NCI-H526 treated with DMSO at 0.1 percent for 48 hours (cell line): ENCODE data around the gene CCDC57.

Source experiments
- DNase-seq: peaks from one replicate; lab custom pipeline; 2025; lab: John Stamatoyannopoulos, UW

CCDC57 gene

DNA sequence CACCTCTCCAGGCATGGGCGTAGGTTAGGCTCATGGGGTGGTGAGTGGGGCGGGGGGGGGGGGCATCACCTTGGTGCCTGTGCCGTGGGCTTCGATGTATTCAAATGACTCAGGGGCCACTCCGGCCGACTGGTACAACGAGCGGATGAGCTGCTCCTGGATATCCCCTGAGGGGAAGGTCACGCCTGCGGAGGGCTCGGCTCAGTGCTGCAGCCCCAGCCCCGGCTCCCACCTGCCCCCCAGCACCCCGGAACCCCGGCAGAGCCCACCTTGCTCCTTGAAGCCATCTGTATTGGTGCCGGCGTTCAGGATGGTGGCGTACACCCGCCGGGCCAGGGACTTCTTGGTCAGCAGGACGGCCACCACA is 120.0 kb downstream of the CCDC57 start:
- no peak for DNase-seq

GRCh38 chr17:82092094-82092586 is 120.5 kb downstream of the CCDC57 start:
- DNase-seq, result no peak

- no peak for DNase-seq
Observed at GRCh38 chr17:82091264-82092066, 121.2 kb downstream of the CCDC57 start.

DNA sequence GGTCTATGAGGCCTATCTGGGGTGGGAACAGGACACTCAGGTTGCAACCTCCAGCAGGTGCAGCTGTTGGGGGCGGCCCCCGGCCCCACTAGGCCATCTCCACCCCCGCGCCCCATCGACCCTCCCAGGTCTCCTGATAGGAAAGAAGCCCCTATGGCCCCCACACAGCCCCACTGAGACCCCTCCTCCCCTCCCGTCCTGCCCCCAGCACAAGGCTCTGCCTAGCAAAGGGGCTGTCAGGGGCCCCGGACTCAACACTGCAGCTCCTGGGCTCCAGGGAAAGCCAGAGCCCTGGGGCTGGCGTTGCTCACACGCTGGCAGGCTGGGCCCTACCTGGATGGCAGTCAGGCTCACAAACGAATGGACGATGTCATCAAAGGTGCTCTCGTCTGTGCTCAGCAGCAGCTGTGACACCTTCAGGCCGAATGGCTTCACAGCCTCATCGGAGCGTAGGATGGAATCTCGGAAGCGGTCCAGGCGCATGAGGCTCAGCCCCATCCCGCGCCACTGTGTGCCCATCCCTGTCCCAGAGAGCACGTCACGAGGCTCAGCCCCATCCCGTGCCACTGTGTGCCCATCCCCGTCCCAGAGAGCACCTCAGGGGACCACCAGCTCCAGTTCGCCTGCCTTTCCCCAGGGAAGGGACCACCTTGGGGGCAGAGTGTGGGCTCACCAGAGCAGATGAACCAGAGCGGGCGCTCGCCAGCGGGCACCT is 121.9 kb downstream of the CCDC57 start:
- DNase-seq, result no peak

DNA sequence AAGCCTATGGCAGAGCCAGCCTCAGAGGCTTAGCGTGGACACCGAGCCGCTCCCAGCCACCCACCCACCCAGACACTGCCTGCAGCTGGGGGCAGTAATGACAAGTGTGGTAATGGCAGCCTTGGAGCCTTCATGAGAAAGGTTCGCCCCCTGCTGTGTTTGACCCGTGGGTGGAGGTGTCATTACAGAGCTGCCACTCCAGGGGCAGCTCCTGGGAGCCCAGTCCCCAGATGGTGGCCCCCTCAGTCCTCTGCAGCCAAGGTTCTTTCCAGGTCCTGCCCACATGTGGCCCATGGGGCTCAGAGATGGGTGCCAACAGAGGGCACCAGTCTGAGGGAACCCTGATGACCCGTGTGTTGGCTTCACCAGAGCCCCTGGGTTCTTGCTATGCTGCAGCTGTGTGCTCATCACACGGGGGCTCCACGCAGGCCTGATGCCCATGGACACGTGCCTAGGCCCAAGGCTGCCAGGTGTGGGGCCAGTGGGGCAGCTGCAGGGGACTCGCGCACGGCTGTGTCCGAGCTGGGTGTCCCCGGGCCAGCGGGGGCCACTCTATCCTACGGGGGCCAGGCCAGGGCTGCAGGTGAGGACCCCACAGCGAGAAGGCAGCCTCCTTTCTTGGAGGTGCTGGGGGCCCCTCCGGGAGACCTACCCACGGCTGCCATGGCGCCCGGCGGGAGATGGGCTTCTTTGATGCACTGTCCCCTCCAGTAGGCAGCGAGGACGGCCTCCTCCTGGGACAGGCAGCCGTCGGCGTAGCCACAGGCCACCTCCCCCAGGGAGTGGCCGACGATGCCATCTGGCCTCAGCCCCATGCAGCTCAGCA is 122.7 kb downstream of the CCDC57 start:
- DNase-seq, result no peak

DNA sequence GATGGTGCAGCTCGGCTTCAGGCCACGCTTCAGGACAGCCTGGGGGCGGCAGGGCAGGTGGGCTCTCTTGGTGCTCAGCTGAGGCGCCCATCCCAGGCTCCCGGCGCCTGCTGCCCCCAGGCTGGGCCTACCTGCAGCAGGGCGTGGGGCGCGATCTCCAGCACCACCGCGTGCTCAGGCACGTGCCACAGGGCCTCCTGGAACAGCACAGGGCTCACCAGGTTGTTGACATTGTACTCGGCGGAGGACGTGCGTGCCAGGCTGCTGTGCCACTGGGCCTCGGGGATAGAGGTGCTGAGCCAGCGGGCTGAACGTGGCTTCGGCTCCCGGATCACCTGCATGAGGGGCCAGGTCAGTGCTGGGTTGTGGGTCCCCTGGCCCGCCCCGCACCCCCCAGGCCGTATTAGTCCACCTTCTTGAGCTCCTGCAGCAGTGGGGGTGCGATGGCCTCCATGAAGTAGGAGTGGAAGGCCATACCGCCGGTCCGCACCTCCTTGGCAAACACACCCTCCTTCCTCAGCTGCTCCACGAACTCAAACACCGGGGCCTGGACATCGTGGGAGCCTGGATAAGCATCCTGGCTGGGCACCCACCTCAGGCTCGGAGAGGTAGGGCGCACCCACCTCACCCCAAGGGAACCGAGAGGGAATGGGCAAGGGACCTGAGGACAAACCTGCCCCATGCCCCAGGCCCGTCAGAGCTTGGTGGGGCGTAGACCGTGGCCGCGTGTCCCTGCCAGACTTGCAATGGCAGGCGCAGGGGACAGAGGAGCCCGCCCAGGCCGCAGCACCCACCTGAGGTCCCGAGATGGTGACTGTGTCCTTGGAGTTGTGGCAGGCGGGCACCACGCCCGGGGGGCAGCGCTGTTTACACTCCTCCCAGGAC is 123.6 kb downstream of the CCDC57 start:
- no peak for DNase-seq

- DNase-seq, result no peak
Observed at GRCh38 chr17:82087961-82088837, 124.4 kb downstream of the CCDC57 start.

DNA sequence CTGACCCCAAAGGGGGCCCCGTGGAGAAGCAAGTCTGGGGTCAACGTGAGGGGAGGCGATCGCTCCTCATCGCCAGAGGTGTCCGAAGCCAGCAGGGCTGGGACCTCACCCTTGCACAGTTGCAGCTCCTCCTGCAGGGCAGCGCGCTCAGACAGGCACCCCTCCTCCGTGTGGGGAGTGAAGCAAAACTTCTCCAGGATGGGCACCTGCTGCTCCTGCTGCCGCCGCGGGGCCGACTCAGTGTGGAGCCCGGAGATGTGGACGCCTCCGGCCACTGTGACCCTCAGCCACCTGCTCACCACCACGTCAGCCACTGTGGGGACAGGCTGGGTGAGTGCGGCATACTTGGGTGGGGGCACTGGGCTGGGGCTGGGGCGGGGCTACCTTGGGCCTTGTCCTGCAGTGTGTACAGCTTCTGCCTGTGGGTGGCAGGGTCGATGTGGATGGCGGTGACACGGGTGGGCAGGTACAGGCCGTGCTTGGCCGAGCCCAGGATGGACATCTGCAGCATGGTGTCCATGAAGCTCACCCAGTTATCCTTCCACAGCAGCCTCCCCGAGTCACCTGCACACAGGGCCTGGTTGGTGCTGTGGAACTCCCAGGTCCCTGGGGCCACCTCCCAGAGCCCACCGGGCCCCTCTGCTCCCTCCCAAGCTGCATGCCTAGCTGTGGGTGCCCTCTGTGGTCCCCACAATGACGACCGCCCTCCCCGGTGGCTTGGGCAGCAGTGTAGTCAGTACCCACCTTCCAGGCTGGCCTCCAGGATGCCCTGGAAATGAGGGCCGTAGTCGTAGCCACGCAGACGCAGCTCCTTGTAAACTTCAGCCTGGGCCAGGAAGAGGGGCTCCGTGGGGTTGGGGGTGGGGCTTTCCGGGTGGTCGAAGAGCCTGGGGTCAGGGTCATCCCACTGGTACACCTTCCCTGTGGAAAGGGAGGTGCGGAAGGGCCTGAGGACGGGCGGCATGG is 125.4 kb downstream of the CCDC57 start:
- DNase-seq, result no peak

DNA sequence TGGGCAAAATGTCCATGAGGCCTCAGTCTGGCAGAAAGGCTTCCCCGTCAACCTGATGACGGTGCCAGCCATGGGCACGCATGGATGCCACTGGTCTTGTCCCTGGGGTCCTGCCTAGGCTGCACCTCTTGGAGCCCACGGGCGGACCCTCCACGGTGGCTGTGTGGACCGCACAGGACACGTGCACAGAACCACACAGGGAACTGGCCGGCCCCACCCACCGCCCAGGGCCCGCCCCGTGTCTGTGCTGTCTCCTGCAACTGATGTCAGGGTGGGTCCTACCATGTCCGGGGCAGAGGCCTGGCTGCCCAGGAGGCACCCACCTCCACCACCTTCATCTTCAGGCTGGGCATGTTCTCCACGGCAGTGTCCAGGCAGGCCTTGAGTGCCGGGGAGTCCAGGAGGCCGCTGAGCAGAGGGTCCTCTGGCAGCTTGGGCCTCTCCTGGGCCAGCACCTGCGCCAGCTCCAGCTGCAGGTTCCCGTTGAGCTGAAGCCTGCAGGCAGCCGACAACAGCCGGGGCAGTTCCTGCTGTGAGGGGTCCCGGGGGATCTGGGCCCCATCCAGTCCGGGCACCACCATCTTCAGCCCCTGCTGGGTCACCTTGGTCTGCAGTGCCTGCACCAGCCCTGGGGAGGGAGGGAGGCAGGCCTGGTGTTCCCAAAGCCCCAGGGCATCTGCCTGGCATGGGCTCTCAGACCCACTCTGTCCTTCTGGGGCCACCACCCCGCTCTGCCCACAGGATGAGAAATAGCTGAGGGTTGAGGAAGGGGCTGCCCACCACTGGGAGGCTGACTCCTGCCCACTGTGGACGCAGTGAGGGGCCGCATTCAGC is 126.5 kb downstream of the CCDC57 start:
- no peak for DNase-seq

- DNase-seq, result no peak
Observed at GRCh38 chr17:82085031-82085861, 127.4 kb downstream of the CCDC57 start.

GRCh38 chr17:82084373-82085030 is 128.1 kb downstream of the CCDC57 start:
- no peak for DNase-seq

DNA sequence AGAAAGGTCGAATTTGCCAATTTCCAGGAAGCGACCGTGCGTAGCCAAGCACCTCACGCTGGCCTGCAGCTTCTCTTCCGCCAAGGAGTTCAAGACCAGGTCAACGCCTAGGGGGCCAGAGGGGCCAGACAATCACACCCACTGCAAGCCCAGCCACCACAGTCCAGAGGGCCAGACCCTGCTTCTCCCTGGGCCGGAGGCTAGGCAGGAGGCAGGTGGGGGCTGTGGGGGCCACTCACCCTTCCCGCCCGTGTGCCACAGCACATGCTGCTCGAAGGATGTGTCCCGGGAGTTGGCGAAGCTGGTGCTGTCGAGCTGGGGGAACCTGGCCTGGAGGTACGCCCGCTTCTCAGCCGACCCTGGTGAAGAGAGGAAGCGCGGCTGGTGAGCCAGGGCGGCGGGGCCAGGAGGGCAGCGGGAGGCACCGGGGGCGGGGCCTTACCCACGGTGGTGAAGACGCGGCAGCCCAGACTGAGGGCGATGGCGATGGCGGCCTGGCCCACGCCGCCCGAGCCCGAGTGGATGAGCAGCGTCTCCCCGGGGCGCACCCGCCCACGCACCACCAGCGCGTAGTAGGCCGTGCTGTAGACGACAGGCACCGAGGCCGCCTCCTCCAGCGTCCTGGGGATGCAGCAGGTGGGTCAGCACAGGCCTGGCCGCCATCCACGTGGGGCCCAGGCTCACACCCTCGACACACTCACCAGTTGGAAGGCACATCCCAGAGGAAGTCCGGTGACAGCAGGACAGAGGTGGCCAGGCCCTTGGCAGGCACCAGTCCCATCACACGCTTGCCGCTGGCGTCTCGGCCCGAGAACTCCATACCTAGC is 128.9 kb downstream of the CCDC57 start:
- DNase-seq, result no peak

DNA sequence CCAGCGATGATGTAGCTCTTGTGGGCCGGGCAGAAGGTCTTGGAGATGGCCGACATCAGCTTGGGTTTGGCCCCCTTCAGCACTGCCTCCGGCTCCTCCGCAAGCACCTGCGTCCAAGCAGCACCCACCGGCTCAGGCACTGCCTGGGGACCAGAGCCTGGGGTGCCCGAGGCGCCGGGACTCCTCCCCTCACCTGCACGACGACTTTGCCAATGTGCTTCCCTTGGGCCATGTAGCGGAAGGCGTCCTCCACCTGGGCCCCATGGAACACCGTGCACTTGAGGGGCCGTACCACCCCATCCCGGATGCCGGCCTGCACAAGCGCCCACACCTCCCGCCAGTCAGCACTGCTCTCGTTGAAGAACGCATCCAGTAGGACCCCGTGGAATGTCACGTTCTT is 129.6 kb downstream of the CCDC57 start:
- DNase-seq, result no peak

- DNase-seq, result no peak
Observed at GRCh38 chr17:82082456-82082855, 130.2 kb downstream of the CCDC57 start.

DNA sequence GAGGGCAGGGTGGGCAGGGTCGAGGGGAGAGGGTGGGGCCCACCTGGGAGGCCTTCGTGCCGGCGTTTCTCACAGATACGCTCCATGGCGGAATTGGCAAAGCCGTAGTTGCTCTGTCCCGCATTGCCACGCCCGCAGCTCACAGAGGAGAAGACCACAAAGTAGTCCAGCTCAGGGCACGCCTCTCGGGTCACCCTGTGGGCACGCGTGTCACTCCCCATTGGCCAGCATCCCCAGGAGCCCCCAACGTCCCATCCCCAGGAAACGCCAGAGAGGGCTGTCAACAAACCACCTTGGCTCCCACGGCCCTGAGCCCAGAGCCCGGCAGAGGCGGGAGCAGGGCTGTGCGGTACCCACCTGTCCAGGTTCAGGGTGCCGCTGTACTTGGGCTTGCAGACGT is 130.7 kb downstream of the CCDC57 start:
- no peak for DNase-seq

DNA sequence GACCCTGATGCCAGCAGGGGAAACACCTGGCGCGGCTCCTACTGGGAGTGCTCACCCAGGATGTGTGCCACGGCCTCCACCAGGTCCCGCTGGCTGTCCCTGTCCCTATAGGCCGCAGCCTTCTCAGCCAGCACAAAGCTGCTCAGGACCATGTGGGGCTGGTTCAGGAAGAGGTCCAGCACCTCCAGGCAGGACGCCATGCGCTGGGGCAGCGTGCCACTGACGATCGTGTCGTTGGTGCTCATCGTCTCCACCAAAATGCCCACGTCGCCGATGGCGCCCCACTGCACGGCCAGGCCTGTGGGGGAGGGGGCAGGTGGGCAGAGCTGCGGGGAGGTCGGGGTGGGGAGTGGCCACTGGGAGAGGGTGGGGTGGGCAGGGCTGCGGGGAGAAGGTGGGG is 131.1 kb downstream of the CCDC57 start:
- no peak for DNase-seq
